Spleen (tissue), 11 donors: ENCODE measurements around the gene DUSP15. TPM values are rescaled to one million over a fixed set of nuclear protein-coding genes. Genes with fewer than 3 reads are reported as not detected.
"Not testable (repeated sequence)": the region's sequence is repeated elsewhere in the genome, so short reads cannot be mapped to it uniquely, and the experiment has no call there.

Experiments
- DNase-seq: peaks from one replicate; pipeline ENCODE4 v3.0.0-alpha.2; 2020
- H3K27ac ChIP-seq, 8 donors: fragments of 200-600 bp; sonication (generic) in 7 of 8; 1 replicate in 4 of 8; 2 replicates in 4 of 8; pipeline versions ENCODE4 v1.5.0 to v1.8.0; 2016 to 2021; ENCODE audit warnings: inconsistent platforms in 4 of 8, mild to moderate bottlenecking in 4 of 8, moderate library complexity in 1 of 8
- H3K27me3 ChIP-seq, 7 donors: fragments of 200-600 bp; sonication (generic) in 6 of 7; replicated peaks in 1 of 7; 1 replicate in 4 of 7; 2 replicates in 3 of 7; pipeline versions ENCODE4 v1.5.0 to v1.8.0; 2016 to 2021; ENCODE audit warnings: inconsistent platforms in 3 of 7, mild to moderate bottlenecking in 1 of 7
- H3K36me3 ChIP-seq, 6 donors: fragments of 200-600 bp; sonication (generic) in 5 of 6; 1 replicate in 4 of 6; 2 replicates in 2 of 6; pipeline versions ENCODE4 v1.5.0 to v1.8.0; 2016 to 2021; ENCODE audit warnings: inconsistent platforms in 2 of 6
- H3K4me1 ChIP-seq, 6 donors: fragments of 200-600 bp; sonication (generic) in 5 of 6; 1 replicate in 3 of 6; 2 replicates in 3 of 6; pipeline versions ENCODE4 v1.5.0 to v1.8.0; 2016 to 2021; ENCODE audit warnings: inconsistent platforms in 3 of 6
- H3K4me3 ChIP-seq, 8 donors: fragments of 200-600 bp; sonication (generic) in 7 of 8; 1 replicate in 4 of 8; 2 replicates in 4 of 8; pipeline versions ENCODE4 v1.5.0 to v1.8.0; 2016 to 2021; ENCODE audit warnings: inconsistent platforms in 4 of 8, mild to moderate bottlenecking in 4 of 8, moderate library complexity in 2 of 8
- H3K9me3 ChIP-seq, 8 donors: fragments of 200-600 bp; sonication (generic) in 7 of 8; 1 replicate in 4 of 8; 2 replicates in 4 of 8; pipeline versions ENCODE4 v1.5.0 to v1.8.0; 2016 to 2021; ENCODE audit warnings: inconsistent platforms in 4 of 8
- CTCF ChIP-seq, 11 experiments: fragments of 200-600 bp in 7 of 11; fragments of 450-650 bp in 4 of 11; sonication (generic) in 4 of 11; IDR thresholded peaks in 8 of 11; conservative IDR thresholded peaks in 3 of 11; 1 replicate in 7 of 11; 2 replicates in 4 of 11; pipeline versions ENCODE4 v1.4.0 to v1.8.0; 2016 to 2021; ENCODE audit warnings: antibody characterized with exemption in 11 of 11, inconsistent platforms in 4 of 11, mild to moderate bottlenecking in 1 of 11
- POLR2A ChIP-seq, 3 donors: fragments of 450-650 bp; IDR thresholded peaks; one replicate each; pipeline ENCODE4 v1.5.1; 2017; ENCODE audit warnings: antibody characterized with exemption in 3 of 3, mild to moderate bottlenecking in 1 of 3
- POLR2AphosphoS5 ChIP-seq, 3 donors: sonication (generic); formaldehyde crosslinking; IDR thresholded peaks; one replicate each; pipeline ENCODE4 v1.5.1; 2017; ENCODE audit warnings: antibody characterized with exemption in 3 of 3
- WGBS, 5 donors: extraction: QIAGEN DNeasy Blood & Tissue Kit in 3 of 5; methylation state at CpG; one replicate each; pipeline versions ENCODE4 v1.1.5 to v1.1.7; 2013 to 2018; 5-methylcytosine and 5-hydroxymethylcytosine counted together
- intact Hi-C: fragments of 100-400 bp; cut with DNase I; formaldehyde crosslinking; loops from one replicate; pipeline ENCODE4 v1.15.0; 2023; ENCODE audit warnings: low total_unique reads
- polyA plus RNA-seq, 3 donors: library from polyadenylated mRNA; stranded (reverse); fragments of 200-250 nt; gene quantifications; one replicate each; pipeline ENCODE4 v1.2.1, GENCODE V29; 2013
- total RNA-seq, 7 donors: library from RNA; depleted of rRNA in 3 of 7; stranded (reverse); fragments of >200 nt in 3 of 7; fragmentation: NEBNext Ultra II Directional in 4 of 7; extraction: Animal tissue kit (Norgen Biotek cat#: 25700) in 4 of 7; gene quantifications; one replicate each; pipeline versions ENCODE4 v1.1.0 to v1.2.1, GENCODE V29; 2016 to 2021
- donor health status: healthy with polysubstance abuse.
- donor health status: DM: no; HTN: no; CAD: no; lungs with moderate emphysema.
- donor health status: DM: no; HTN: no; CAD: no.
- donor health status: Bipolar disorder and iron deficiency.
- donor health status: healthy.
- donor health status: DM: no; HTN: no; CAD: no.
- donor health status: DM: yes; HTN: yes; CAD: no.

DUSP15 gene
- total and polyA plus RNA-seq, 10 donors, result 0.69 to 7.3 (median 2.3) TPM

GRCh38 chr20:31815408-31816188 lies 54.7 kb downstream of the DUSP15 start:
- TF ChIP-seq CTCF (IDR thresholded peaks at IDR 0.05 in 8 of 11, conservative IDR thresholded peaks at IDR 0.05 in 3 of 11) (no peak), POLR2A (IDR thresholded peaks at IDR 0.05) (no peak), POLR2AphosphoS5 (IDR thresholded peaks at IDR 0.05) (no peak)
- H3K4me3 ChIP-seq, result no peak overlapping the region
- H3K4me1 ChIP-seq, result peaks cover 0 to 28% (median 13%) of the 10 kb centered on the region in 6 donors
- H3K36me3 ChIP-seq, result no peaks in the 10 kb centered on the region
- intact Hi-C loops, result no loop called here
- H3K27ac ChIP-seq, result no peak overlapping the region
- DNase-seq, result no peak
- 41 to 58% (median 53%) methylated on average over 5 to 9 of the region's 9 CpGs for WGBS, 5 donors
- H3K27me3 ChIP-seq, result no peaks in the 10 kb centered on the region
- H3K9me3 ChIP-seq, result no peaks in the 10 kb centered on the region

- H3K27me3 ChIP-seq, H3K27ac ChIP-seq, DNase-seq, intact Hi-C loops, H3K9me3 ChIP-seq, H3K36me3 ChIP-seq, H3K4me3 ChIP-seq: not testable (repeated sequence)
- WGBS, 5 donors, result 86 to 93% (median 91%) methylated on average over 7 of the region's 7 CpGs
- peaks cover 0 to 28% (median 13%) of the 10 kb centered on the region in 6 donors for H3K4me1 ChIP-seq
Observed at GRCh38 chr20:31814142-31814541, 56.2 kb downstream of the DUSP15 start.

GRCh38 chr20:31813611-31814010 lies 56.7 kb downstream of the DUSP15 start:
- no peak for DNase-seq
- Histone ChIP-seq H3K4me1 (peaks cover 0 to 28% (median 13%) of the 10 kb centered on the region in 6 donors), H3K27ac (no peak overlapping the region), H3K27me3 (no peaks in the 10 kb centered on the region), H3K4me3 (no peak overlapping the region), H3K9me3 (no peaks in the 10 kb centered on the region), H3K36me3 (no peaks in the 10 kb centered on the region)
- intact Hi-C loops, result no loop called here
- TF ChIP-seq POLR2AphosphoS5 (IDR thresholded peaks at IDR 0.05) (no peak), POLR2A (IDR thresholded peaks at IDR 0.05) (no peak), CTCF (IDR thresholded peaks at IDR 0.05 in 8 of 11, conservative IDR thresholded peaks at IDR 0.05 in 3 of 11) (no peak)

- TF ChIP-seq CTCF (IDR thresholded peaks at IDR 0.05 in 8 of 11, conservative IDR thresholded peaks at IDR 0.05 in 3 of 11), result no peak
- no peak for TF ChIP-seq POLR2A (IDR thresholded peaks at IDR 0.05)
- no peak for TF ChIP-seq POLR2AphosphoS5 (IDR thresholded peaks at IDR 0.05)
- Histone ChIP-seq H3K4me1 (peaks cover 0 to 33% (median 17%) of the 10 kb centered on the region in 6 donors), H3K27me3 (no peaks in the 10 kb centered on the region), H3K36me3 (no peaks in the 10 kb centered on the region), H3K4me3 (no peak overlapping the region), H3K27ac (no peak overlapping the region), H3K9me3 (no peaks in the 10 kb centered on the region)
- intact Hi-C loops, result no loop called here
- 51 to 66% (median 58%) methylated on average over 13 to 15 of the region's 15 CpGs for WGBS, 5 donors
- DNase-seq, result no peak
Observed at GRCh38 chr20:31811796-31812728, 58.3 kb downstream of the DUSP15 start.
